ENCODE results near the gene PSAT1. TPM values are rescaled to one million over a fixed set of nuclear protein-coding genes. Genes with fewer than 3 reads are reported as not detected.

The PSAT1 gene
- total and polyA plus RNA-seq, 2 of the 4 experiments (the other 2 are of a cell fraction), result 77.2 to 88.4 TPM

DNA sequence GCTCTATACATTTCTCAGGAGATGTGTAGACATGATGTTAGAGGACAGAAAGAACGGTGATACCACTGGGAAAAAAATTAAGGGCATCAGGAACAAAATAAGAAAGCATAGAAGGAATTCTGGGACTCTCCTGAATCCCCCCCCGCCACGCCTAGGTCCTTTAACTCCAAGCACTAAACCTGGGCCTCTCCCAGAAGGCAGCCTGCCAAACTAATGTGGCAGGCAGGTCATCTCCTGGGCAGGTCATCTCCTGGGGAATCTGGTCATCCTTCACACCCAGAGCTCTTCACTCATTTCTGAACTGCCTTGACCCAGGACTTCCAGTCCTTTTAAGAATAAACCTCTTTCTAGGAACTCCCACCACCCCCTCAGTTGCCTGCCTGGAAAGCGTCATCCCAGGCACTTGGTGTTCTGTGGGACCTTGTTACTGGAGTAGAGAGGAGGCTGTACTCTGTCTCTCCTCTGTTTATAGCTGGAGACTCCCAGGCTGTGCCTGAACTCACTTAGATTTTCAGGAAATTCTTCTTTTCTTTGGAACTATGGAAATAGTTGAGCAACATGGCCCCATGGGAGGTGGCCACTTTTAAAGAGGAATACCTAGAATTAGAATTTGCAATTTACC lies 24.1 kb downstream of the PSAT1 start:
- Histone ChIP-seq H3K27ac (ENCODE audit: insufficient read depth, low read length) (no peak overlapping the region), H2AFZ (replicated peaks; ENCODE audit: low read length, poor library complexity) (no peak overlapping the region), H2BK20ac (ENCODE audit: low read depth, low read length) (no peak overlapping the region), H3K4ac (ENCODE audit: low read depth, low read length) (no peak overlapping the region), H4K20me1 (ENCODE audit: insufficient read depth, low read length) (peaks cover 29% of the 10 kb centered on the region; the same call in 1 of the 2 replicates), H3K18ac (ENCODE audit: low read depth, low read length) (no peak overlapping the region), H2BK5ac (ENCODE audit: low read depth, low read length, poor library complexity, severe bottlenecking) (no peak overlapping the region), H2BK15ac (ENCODE audit: low read depth, low read length) (no peak overlapping the region), H3K9ac (ENCODE audit: low read depth, low read length) (no peak overlapping the region), H2BK120ac (ENCODE audit: low read depth, low read length) (no peak overlapping the region), H3K79me1 (ENCODE audit: low read depth in 1 of 2, low read length in 2 of 2) (peaks cover 15 to 38% of the 10 kb centered on the region in 2 experiments; a peak in 3 of 4 replicates), H3K4me1 (ENCODE audit: control insufficient read depth, insufficient read depth, low read length) (peaks cover 1% of the 10 kb centered on the region; the same call in 1 of the 2 replicates), H3K4me3 (ENCODE audit: insufficient read depth, low read depth, low read length) (no peak overlapping the region), H2AK5ac (ENCODE audit: low read depth, low read length) (no peak overlapping the region), H3K9me3 (ENCODE audit: control insufficient read depth, insufficient read depth, low read length) (no peaks in the 10 kb centered on the region), H3K9me1 (ENCODE audit: insufficient read depth, low read length) (peaks cover 13% of the 10 kb centered on the region), H3K23ac (ENCODE audit: low read depth, low read length) (no peak overlapping the region), H2AK9ac (replicated peaks; ENCODE audit: low read depth, low read length, poor library complexity) (no peak overlapping the region), H3K36me3 (ENCODE audit: control insufficient read depth, insufficient read depth, low read length) (peaks cover 52% of the 10 kb centered on the region), H4K8ac (ENCODE audit: low read depth in 2 of 2, low read length in 2 of 2) (no peak overlapping the region), H3K14ac (replicated peaks; ENCODE audit: low read depth, low read length) (no peak overlapping the region), H3K27me3 (ENCODE audit: control insufficient read depth, insufficient read depth, low read length) (no peaks in the 10 kb centered on the region), H4K91ac (ENCODE audit: insufficient read depth, low read depth, low read length) (no peak overlapping the region), H3K4me2 (ENCODE audit: low read depth, low read length) (no peak overlapping the region), H3K56ac (ENCODE audit: extremely low read depth, insufficient read depth, low read length) (no peak overlapping the region), H4K5ac (ENCODE audit: low read depth, low read length) (no peak overlapping the region)
- intact Hi-C loops (cut with micrococcal nuclease) (no loop called here), dilution Hi-C loops (cut with HindIII; ENCODE audit: low sequenced_read_pairs, unreplicated experiment) (no loop called here), in situ Hi-C loops (cut with MboI; ENCODE audit: low sequenced_read_pairs) (no loop called here)
- no TSS peak for BruUV-seq (replicated peaks)
- ATAC-seq (ENCODE audit: low read depth) (no peak; the same call in 1 of the 2 replicates), DNase-seq (no peak)
- ChIA-PET POLR2A (ENCODE audit: unreplicated experiment) (no interaction called here), CTCF (no interaction called here)
- no CpG with 5 or more reads among the region's 4 CpGs for WGBS, 2 experiments (ENCODE audit: extremely low coverage in 2 of 2, insufficient read length in 1 of 2)
- TF ChIP-seq NFE2L2 (IDR thresholded peaks at IDR 0.05; ENCODE audit: low read depth, low read length), result no peak
- TF ChIP-seq MAZ (IDR thresholded peaks at IDR 0.05; ENCODE audit: borderline replicate concordance, low read depth, low read length), result no peak
- TF ChIP-seq RAD21 (IDR thresholded peaks at IDR 0.05; ENCODE audit: low read length), result no peak
- no peak for TF ChIP-seq ELK1 (IDR thresholded peaks at IDR 0.05; ENCODE audit: borderline replicate concordance, low read depth, low read length)
- no peak for TF ChIP-seq RFX5 (IDR thresholded peaks at IDR 0.05; ENCODE audit: low read depth, low read length)
- TF ChIP-seq MXI1 (IDR thresholded peaks at IDR 0.05; ENCODE audit: borderline replicate concordance, low read depth, low read length), result no peak
- TF ChIP-seq, protein P1, sequence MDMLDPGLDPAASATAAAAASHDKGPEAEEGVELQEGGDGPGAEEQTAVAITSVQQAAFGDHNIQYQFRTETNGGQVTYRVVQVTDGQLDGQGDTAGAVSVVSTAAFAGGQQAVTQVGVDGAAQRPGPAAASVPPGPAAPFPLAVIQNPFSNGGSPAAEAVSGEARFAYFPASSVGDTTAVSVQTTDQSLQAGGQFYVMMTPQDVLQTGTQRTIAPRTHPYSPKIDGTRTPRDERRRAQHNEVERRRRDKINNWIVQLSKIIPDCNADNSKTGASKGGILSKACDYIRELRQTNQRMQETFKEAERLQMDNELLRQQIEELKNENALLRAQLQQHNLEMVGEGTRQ (IDR thresholded peaks at IDR 0.05; ENCODE audit: low read depth, low read length), result no peak
- no peak for TF ChIP-seq POLR2A (IDR thresholded peaks at IDR 0.05; ENCODE audit: low read depth, low read length)
- no peak for TF ChIP-seq CHD1 (IDR thresholded peaks at IDR 0.05; ENCODE audit: low read depth, low read length)
- no peak for TF ChIP-seq SMC3 (IDR thresholded peaks at IDR 0.05; ENCODE audit: low read depth, low read length)
- no peak for TF ChIP-seq CEBPB (IDR thresholded peaks at IDR 0.05; ENCODE audit: low read depth, low read length)
- no peak for TF ChIP-seq MAFK (IDR thresholded peaks at IDR 0.05; ENCODE audit: low read depth, low read length)
- TF ChIP-seq BHLHE40 (IDR thresholded peaks at IDR 0.05; ENCODE audit: low read depth, low read length), result no peak
- no peak for TF ChIP-seq FOS (IDR thresholded peaks at IDR 0.05; ENCODE audit: low read depth, low read length)
- TF ChIP-seq, protein P2, sequence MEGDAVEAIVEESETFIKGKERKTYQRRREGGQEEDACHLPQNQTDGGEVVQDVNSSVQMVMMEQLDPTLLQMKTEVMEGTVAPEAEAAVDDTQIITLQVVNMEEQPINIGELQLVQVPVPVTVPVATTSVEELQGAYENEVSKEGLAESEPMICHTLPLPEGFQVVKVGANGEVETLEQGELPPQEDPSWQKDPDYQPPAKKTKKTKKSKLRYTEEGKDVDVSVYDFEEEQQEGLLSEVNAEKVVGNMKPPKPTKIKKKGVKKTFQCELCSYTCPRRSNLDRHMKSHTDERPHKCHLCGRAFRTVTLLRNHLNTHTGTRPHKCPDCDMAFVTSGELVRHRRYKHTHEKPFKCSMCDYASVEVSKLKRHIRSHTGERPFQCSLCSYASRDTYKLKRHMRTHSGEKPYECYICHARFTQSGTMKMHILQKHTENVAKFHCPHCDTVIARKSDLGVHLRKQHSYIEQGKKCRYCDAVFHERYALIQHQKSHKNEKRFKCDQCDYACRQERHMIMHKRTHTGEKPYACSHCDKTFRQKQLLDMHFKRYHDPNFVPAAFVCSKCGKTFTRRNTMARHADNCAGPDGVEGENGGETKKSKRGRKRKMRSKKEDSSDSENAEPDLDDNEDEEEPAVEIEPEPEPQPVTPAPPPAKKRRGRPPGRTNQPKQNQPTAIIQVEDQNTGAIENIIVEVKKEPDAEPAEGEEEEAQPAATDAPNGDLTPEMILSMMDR (conservative IDR thresholded peaks at IDR 0.05; ENCODE audit: low read depth, low read length), result no peak
- TF ChIP-seq RCOR1 (IDR thresholded peaks at IDR 0.05; ENCODE audit: insufficient replicate concordance, low read length), result no peak

All from IMR-90 (cell line).